Neuron (in vitro differentiated cells): Measurements from ENCODE around the gene ITPR2.
"Not testable (repeated sequence)": the region's sequence is repeated elsewhere in the genome, so short reads cannot be mapped to it uniquely, and the experiment has no call there.

Source experiments
- H2AFZ ChIP-seq: one replicate; pipeline ENCODE4 v1.6.1; 2013; ENCODE audit warnings: low read depth, mild to moderate bottlenecking, inconsistent platforms, low read length, moderate library complexity
- H3K27me3 ChIP-seq: one replicate; pipeline ENCODE4 v1.6.1; 2013; ENCODE audit warnings: low read length; ENCODE audit not compliant: insufficient read depth
- H3K36me3 ChIP-seq: one replicate; pipeline ENCODE4 v1.6.1; 2013; ENCODE audit warnings: low read length; ENCODE audit not compliant: insufficient read depth
- H3K4me1 ChIP-seq: one replicate; pipeline ENCODE4 v1.6.1; 2013; ENCODE audit warnings: low read length; ENCODE audit not compliant: insufficient read depth
- H3K4me3 ChIP-seq: 2 replicates; pipeline ENCODE4 v1.5.1; 2013; ENCODE audit warnings: mild to moderate bottlenecking, low read length, moderate library complexity
- H3K9me3 ChIP-seq: one replicate; pipeline ENCODE4 v1.6.1; 2013; ENCODE audit warnings: low read length

ITPR2 gene

GRCh38 chr12:26678697-26679660 lies 154.0 kb downstream of the ITPR2 start:
- no peak overlapping the region for H3K4me3 ChIP-seq
- H3K4me1 ChIP-seq: no peaks in the 10 kb centered on the region
- no peaks in the 10 kb centered on the region for H3K36me3 ChIP-seq
- peaks cover 4% of the 10 kb centered on the region for H3K9me3 ChIP-seq
- H2AFZ ChIP-seq: no peak overlapping the region
- H3K27me3 ChIP-seq: no peaks in the 10 kb centered on the region

- H3K36me3 ChIP-seq, H3K4me3 ChIP-seq, H2AFZ ChIP-seq, H3K27me3 ChIP-seq, H3K9me3 ChIP-seq, H3K4me1 ChIP-seq: not testable (repeated sequence)
Observed at GRCh38 chr12:26671487-26671886, 161.5 kb downstream of the ITPR2 start.

GRCh38 chr12:26668847-26669246 lies 164.1 kb downstream of the ITPR2 start:
- H3K36me3 ChIP-seq: no peaks in the 10 kb centered on the region
- H3K4me3 ChIP-seq: no peak overlapping the region
- H3K9me3 ChIP-seq: no peaks in the 10 kb centered on the region
- no peaks in the 10 kb centered on the region for H3K27me3 ChIP-seq
- no peaks in the 10 kb centered on the region for H3K4me1 ChIP-seq
- no peak overlapping the region for H2AFZ ChIP-seq

- H3K4me3 ChIP-seq: no peak overlapping the region
- no peak overlapping the region for H2AFZ ChIP-seq
- H3K36me3 ChIP-seq: no peaks in the 10 kb centered on the region
- H3K27me3 ChIP-seq: no peaks in the 10 kb centered on the region
- no peaks in the 10 kb centered on the region for H3K4me1 ChIP-seq
- H3K9me3 ChIP-seq: no peaks in the 10 kb centered on the region
Observed at GRCh38 chr12:26668230-26668629, 164.8 kb downstream of the ITPR2 start.

- Histone ChIP-seq H3K4me1 (no peaks in the 10 kb centered on the region), H3K4me3 (no peak overlapping the region)
Observed at GRCh38 chr12:26666286-26666685, 166.7 kb downstream of the ITPR2 start.

GRCh38 chr12:26661399-26661798 lies 171.6 kb downstream of the ITPR2 start:
- Histone ChIP-seq H3K27me3 (no peaks in the 10 kb centered on the region), H3K9me3 (no peaks in the 10 kb centered on the region), H3K4me3 (no peak overlapping the region), H3K4me1 (no peaks in the 10 kb centered on the region), H2AFZ (no peak overlapping the region), H3K36me3 (no peaks in the 10 kb centered on the region)

More at GRCh38 chr12:26666286-26666685, 166.7 kb downstream of the ITPR2 start:
- no peaks in the 10 kb centered on the region for H3K9me3 ChIP-seq
- no peak overlapping the region for H2AFZ ChIP-seq
- H3K36me3 ChIP-seq: no peaks in the 10 kb centered on the region
- no peaks in the 10 kb centered on the region for H3K27me3 ChIP-seq

GRCh38 chr12:26659930-26660329 lies 173.1 kb downstream of the ITPR2 start:
- H2AFZ ChIP-seq: no peak overlapping the region
- no peaks in the 10 kb centered on the region for H3K9me3 ChIP-seq
- H3K36me3 ChIP-seq: no peaks in the 10 kb centered on the region
- no peaks in the 10 kb centered on the region for H3K4me1 ChIP-seq
- no peak overlapping the region for H3K4me3 ChIP-seq
- H3K27me3 ChIP-seq: no peaks in the 10 kb centered on the region

GRCh38 chr12:26658991-26659390 lies 174.0 kb downstream of the ITPR2 start:
- no peaks in the 10 kb centered on the region for H3K36me3 ChIP-seq
- H3K4me1 ChIP-seq: no peaks in the 10 kb centered on the region
- H3K9me3 ChIP-seq: no peaks in the 10 kb centered on the region
- H3K4me3 ChIP-seq: no peak overlapping the region
- no peaks in the 10 kb centered on the region for H3K27me3 ChIP-seq
- H2AFZ ChIP-seq: no peak overlapping the region

- no peaks in the 10 kb centered on the region for H3K4me1 ChIP-seq
- no peaks in the 10 kb centered on the region for H3K36me3 ChIP-seq
- no peak overlapping the region for H3K4me3 ChIP-seq
- no peaks in the 10 kb centered on the region for H3K9me3 ChIP-seq
- H3K27me3 ChIP-seq: no peaks in the 10 kb centered on the region
- H2AFZ ChIP-seq: no peak overlapping the region
Observed at GRCh38 chr12:26654623-26655022, 178.4 kb downstream of the ITPR2 start.

GRCh38 chr12:26651566-26652188 lies 181.3 kb downstream of the ITPR2 start:
- Histone ChIP-seq H3K9me3 (no peaks in the 10 kb centered on the region), H2AFZ (no peak overlapping the region), H3K4me1 (no peaks in the 10 kb centered on the region), H3K36me3 (no peaks in the 10 kb centered on the region), H3K27me3 (no peaks in the 10 kb centered on the region), H3K4me3 (no peak overlapping the region)

GRCh38 chr12:26651036-26651435 lies 182.0 kb downstream of the ITPR2 start:
- Histone ChIP-seq H3K9me3 (no peaks in the 10 kb centered on the region), H3K36me3 (no peaks in the 10 kb centered on the region), H3K4me1 (no peaks in the 10 kb centered on the region), H3K27me3 (no peaks in the 10 kb centered on the region), H3K4me3 (no peak overlapping the region), H2AFZ (no peak overlapping the region)

GRCh38 chr12:26648999-26649398 lies 184.0 kb downstream of the ITPR2 start:
- H3K36me3 ChIP-seq: no peaks in the 10 kb centered on the region
- H2AFZ ChIP-seq: no peak overlapping the region
- H3K9me3 ChIP-seq: no peaks in the 10 kb centered on the region
- H3K27me3 ChIP-seq: no peaks in the 10 kb centered on the region
- no peak overlapping the region for H3K4me3 ChIP-seq
- peaks cover 2% of the 10 kb centered on the region for H3K4me1 ChIP-seq

- Histone ChIP-seq H3K36me3 (no peaks in the 10 kb centered on the region), H3K4me3 (no peak overlapping the region), H3K9me3 (no peaks in the 10 kb centered on the region), H3K4me1 (peaks cover 3% of the 10 kb centered on the region), H3K27me3 (no peaks in the 10 kb centered on the region), H2AFZ (no peak overlapping the region)
Observed at GRCh38 chr12:26648584-26648983, 184.4 kb downstream of the ITPR2 start.
